Measurements from ENCODE around the gene CATSPER1. TPM values are rescaled to one million over a fixed set of nuclear protein-coding genes. Genes with fewer than 3 reads are reported as not detected.

CATSPER1 gene
- polyA plus RNA-seq, 2 of the 4 experiments (the other 2 are of a cell fraction) = 0.46 to 0.97 TPM

- POLR2A ChIA-PET = interaction anchor here (0.5 to 0.7 kb wide), 2 partner anchors 18 to 19 kb away, joined by 3 to 6 read pairs; partner anchors contain the start of genes BANF1 and EIF1AD
- peak; percentile 59 to 64 for DNase-seq (ENCODE audit: low read depth in 1 of 2, low spot score in 1 of 2)
Measured at GRCh38 chr11:66020618-66021357, 5.5 kb downstream of the CATSPER1 start.

DNA sequence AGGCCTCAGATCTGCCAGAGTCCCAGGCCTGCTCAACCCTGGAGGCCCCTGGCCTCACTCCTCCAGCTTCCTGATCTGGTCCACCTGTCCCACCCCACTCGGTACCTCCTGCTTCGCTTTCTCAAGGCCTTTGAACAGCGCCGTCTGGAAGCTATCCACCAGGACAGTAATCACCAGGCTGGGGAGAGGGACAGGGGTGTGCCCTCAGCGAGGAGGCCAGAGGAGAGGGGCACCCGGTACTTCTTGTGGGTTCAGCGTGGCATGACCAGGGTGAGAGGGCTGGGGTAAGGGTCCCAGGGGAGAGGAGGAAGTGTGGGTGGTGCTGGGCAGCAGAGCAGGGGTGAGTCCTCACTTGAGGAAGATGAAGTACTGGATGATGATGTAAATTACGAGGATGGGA, 6.1 kb downstream of the CATSPER1 start:
- POLR2A ChIA-PET = interaction anchor here (0.5 kb wide), 1 partner anchor 18 kb away, joined by 6 read pairs; the partner anchor contains the start of genes BANF1 and EIF1AD
- Histone ChIP-seq H3K4me2 (no peak overlapping the region), H3K4me1 (peaks cover 18% of the 10 kb centered on the region), H3K9me3 (no peaks in the 10 kb centered on the region), H3K4me3 (no peak overlapping the region), H3K27ac (peak overlapping the region in 1 of 2 experiments; percentile 77; a peak in 4 of 6 replicates)
- CTCF ChIA-PET = interaction anchor here (1.0 to 6.5 kb wide), 4 partner anchors 11 to 90 kb away, joined by 3 to 188 read pairs (median 62); partner anchors contain the start of gene CST6
- no peak for TF ChIP-seq SREBF2 (IDR thresholded peaks at IDR 0.05)
- no peak for TF ChIP-seq NFE2L2 (conservative IDR thresholded peaks at IDR 0.05; ENCODE audit: low read length)
- no peak for TF ChIP-seq BCL3 (IDR thresholded peaks at IDR 0.05)
- TF ChIP-seq HDAC2 (IDR thresholded peaks at IDR 0.05) = no peak
- ATAC-seq (no peak), FAIRE-seq (no peak), DNase-seq (ENCODE audit: low read depth in 1 of 2, low spot score in 1 of 2) (no peak)
- 81% methylated on average over 8 of the region's 8 CpGs for WGBS (ENCODE audit: missing lambda C conversion rate)

More at GRCh38 chr11:66020618-66021357, 5.5 kb downstream of the CATSPER1 start:
- WGBS (ENCODE audit: missing lambda C conversion rate) = 93% methylated on average over 18 of the region's 25 CpGs
- FAIRE-seq (no peak), ATAC-seq (peak; percentile 67 to 71)
- Histone ChIP-seq H3K4me2 (peak overlapping the region; percentile 49), H3K27ac (peak overlapping the region; percentile 37 to 77; a peak in 5 of 6 replicates), H3K4me1 (peaks cover 12% of the 10 kb centered on the region), H3K4me3 (no peak overlapping the region), H3K9me3 (no peaks in the 10 kb centered on the region)
- TF ChIP-seq FOSL2 (IDR thresholded peaks at IDR 0.05) (no peak), FOSL2 (CRISPR knock-in tag; IDR thresholded peaks at IDR 0.05) (peak; percentile 71), ESRRA (IDR thresholded peaks at IDR 0.05; ENCODE audit: borderline replicate concordance, low read length) (no peak)
- CTCF ChIA-PET = interaction anchor here (0.6 to 6.5 kb wide), 5 partner anchors 12 to 1807 kb away, joined by 3 to 188 read pairs (median 20); partner anchors contain the start of gene CST6

DNA sequence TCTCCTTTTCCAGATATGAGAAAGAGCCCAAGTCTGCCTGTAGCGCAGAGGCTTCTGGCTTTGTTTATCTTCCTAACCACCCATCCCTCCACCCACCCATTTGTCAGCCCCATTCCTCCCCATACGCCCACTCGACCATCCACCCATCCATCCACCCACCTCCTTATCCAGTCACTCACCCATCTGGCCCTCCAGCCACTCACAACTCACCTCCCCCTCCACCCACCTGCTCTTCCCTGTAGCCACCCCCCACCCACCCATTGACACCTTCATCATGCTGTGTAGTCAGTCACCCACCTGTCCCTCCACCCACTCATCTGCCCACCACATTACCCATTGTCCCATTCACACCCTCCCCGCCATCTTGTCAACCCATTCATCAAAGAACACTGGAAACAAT, 9.0 kb downstream of the CATSPER1 start:
- ATAC-seq (no peak), DNase-seq (ENCODE audit: low read depth in 1 of 2, low spot score in 1 of 2) (no peak)
- CTCF ChIA-PET = no interaction called here

More for the DNA sequence above, 9.0 kb downstream of the CATSPER1 start:
- Histone ChIP-seq H3K4me3 (no peak overlapping the region), H3K27ac (no peak overlapping the region), H3K4me2 (no peak overlapping the region), H3K9me3 (no peaks in the 10 kb centered on the region), H3K4me1 (peaks cover 24% of the 10 kb centered on the region)
- POLR2A ChIA-PET = interaction anchor here (0.7 kb wide), 2 partner anchors 85 to 263 kb away, joined by 4 to 5 read pairs; no protein-coding TSS in a partner anchor
- no peak for TF ChIP-seq ZNF302 (CRISPR knock-in tag; IDR thresholded peaks at IDR 0.05)
- no peak for TF ChIP-seq HOXB13 (CRISPR knock-in tag; IDR thresholded peaks at IDR 0.05; ENCODE audit: low read depth)
- no peak for TF ChIP-seq NR3C1 (IDR thresholded peaks at IDR 0.05)
- no peak for TF ChIP-seq CBX2 (IDR thresholded peaks at IDR 0.05; ENCODE audit: borderline replicate concordance, low read depth)
- TF ChIP-seq CHD4 (IDR thresholded peaks at IDR 0.05; ENCODE audit: borderline replicate concordance) = no peak
- no peak for TF ChIP-seq JUNB (IDR thresholded peaks at IDR 0.05)
- TF ChIP-seq, protein P1, sequence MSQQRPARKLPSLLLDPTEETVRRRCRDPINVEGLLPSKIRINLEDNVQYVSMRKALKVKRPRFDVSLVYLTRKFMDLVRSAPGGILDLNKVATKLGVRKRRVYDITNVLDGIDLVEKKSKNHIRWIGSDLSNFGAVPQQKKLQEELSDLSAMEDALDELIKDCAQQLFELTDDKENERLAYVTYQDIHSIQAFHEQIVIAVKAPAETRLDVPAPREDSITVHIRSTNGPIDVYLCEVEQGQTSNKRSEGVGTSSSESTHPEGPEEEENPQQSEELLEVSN (IDR thresholded peaks at IDR 0.05; ENCODE audit: borderline replicate concordance, low read depth) = no peak
- no peak for TF ChIP-seq RFX5 (IDR thresholded peaks at IDR 0.05)
- no peak for TF ChIP-seq FOSB (CRISPR knock-in tag; IDR thresholded peaks at IDR 0.05)
- no peak for TF ChIP-seq NPAS2 (CRISPR knock-in tag; IDR thresholded peaks at IDR 0.05; ENCODE audit: borderline replicate concordance)
- TF ChIP-seq MAZ (IDR thresholded peaks at IDR 0.05; ENCODE audit: borderline replicate concordance, low read depth, low read length) = no peak
- TF ChIP-seq RNF2 (IDR thresholded peaks at IDR 0.05; ENCODE audit: borderline replicate concordance, low read depth) = no peak
- TF ChIP-seq ZSCAN20 (CRISPR knock-in tag; IDR thresholded peaks at IDR 0.05) = no peak
- no peak for TF ChIP-seq HOXA7 (CRISPR knock-in tag; IDR thresholded peaks at IDR 0.05)
- no peak for TF ChIP-seq NFE2L2 (conservative IDR thresholded peaks at IDR 0.05; ENCODE audit: low read length)
- TF ChIP-seq CEBPB (IDR thresholded peaks at IDR 0.05) = no peak
- no peak for TF ChIP-seq FOXS1 (CRISPR knock-in tag; IDR thresholded peaks at IDR 0.05)
- TF ChIP-seq SMC3 (IDR thresholded peaks at IDR 0.05) = no peak
- TF ChIP-seq, protein P2, sequence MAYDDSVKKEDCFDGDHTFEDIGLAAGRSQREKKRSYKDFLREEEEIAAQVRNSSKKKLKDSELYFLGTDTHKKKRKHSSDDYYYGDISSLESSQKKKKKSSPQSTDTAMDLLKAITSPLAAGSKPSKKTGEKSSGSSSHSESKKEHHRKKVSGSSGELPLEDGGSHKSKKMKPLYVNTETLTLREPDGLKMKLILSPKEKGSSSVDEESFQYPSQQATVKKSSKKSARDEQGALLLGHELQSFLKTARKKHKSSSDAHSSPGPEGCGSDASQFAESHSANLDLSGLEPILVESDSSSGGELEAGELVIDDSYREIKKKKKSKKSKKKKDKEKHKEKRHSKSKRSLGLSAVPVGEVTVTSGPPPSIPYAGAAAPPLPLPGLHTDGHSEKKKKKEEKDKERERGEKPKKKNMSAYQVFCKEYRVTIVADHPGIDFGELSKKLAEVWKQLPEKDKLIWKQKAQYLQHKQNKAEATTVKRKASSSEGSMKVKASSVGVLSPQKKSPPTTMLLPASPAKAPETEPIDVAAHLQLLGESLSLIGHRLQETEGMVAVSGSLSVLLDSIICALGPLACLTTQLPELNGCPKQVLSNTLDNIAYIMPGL (CRISPR knock-in tag; IDR thresholded peaks at IDR 0.05; ENCODE audit: borderline replicate concordance) = no peak
- no peak for FAIRE-seq
- 85% methylated on average over 4 of the region's 4 CpGs for WGBS (ENCODE audit: missing lambda C conversion rate)
